SK-MEL-5 (cell line): ENCODE results near the gene CDCP1. TPM values are rescaled to one million over a fixed set of nuclear protein-coding genes. Genes with fewer than 3 reads are reported as not detected.
"Not testable (repeated sequence)": the region's sequence is repeated elsewhere in the genome, so short reads cannot be mapped to it uniquely, and the experiment has no call there.

Source experiments
- DNase-seq: peaks from one replicate; pipeline ENCODE4 v3.0.0-alpha.2; 2016; ENCODE audit warnings: low read depth, low spot score
- in situ Hi-C: cut with HindIII; loops from 2 replicates; pipeline ENCODE4 v1.10.0; 2016; ENCODE audit warnings: low sequenced_read_pairs, high pct_unique_total_duplicates, low pct_unique_long_range_greater_than_20kb
- total RNA-seq: library from RNA; depleted of rRNA; stranded (reverse); fragments of >200 nt; shearing (Covaris generic); gene quantifications from 2 replicates; pipeline ENCODE4 v1.2.3, GENCODE V29; 2014

The CDCP1 gene
- total RNA-seq, 1 experiment from 2014 or later, result not detected

DNA sequence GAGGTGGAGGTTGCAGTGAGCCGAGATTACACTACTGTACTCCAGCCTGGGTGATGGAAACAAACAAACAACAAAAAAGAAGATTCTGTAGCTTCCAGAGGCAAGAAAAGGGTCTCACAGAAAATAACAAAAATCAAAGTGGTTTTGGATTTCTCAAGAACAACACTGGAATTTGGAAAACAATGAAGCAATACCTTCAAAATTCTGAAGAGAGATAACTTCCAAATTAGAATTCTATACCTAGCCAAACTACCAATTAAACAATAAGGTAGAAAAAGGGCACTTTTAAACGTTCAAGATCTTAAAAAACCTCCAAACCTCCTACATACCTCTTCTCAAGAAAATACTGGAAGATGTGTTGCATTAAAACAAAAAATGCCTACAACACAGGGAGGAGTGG is 4.9 kb upstream of the CDCP1 start:
- DNase-seq, result no peak
- in situ Hi-C loops, result no loop called here

DNA sequence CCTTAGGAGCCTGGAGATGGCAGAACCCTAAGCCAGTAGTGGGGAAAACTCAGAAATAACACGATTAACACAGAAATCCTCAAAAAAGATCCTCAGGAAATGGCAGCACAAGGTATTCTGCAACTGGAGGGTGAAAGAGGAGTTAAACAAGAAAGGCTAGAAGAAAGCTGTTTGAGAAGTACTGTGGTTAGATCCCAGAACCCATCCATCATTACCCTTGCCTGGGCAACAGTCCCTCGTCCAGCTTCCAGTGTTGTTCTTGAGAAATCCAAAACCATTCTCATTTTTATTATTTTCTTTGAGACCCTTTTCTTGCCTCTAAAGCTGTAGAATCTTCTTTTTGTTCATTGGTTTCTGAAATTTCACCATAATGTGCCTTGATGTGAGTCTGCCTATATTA is 2.7 kb upstream of the CDCP1 start:
- DNase-seq, result no peak
- in situ Hi-C loops, result no loop called here

GRCh38 chr3:45145223-45145622 is 955 bp downstream of the CDCP1 start:
- in situ Hi-C loops, result no loop called here
- no peak for DNase-seq

- in situ Hi-C loops, result no loop called here
- DNase-seq, result no peak
Observed at GRCh38 chr3:45143673-45144671, 2.2 kb downstream of the CDCP1 start.

DNA sequence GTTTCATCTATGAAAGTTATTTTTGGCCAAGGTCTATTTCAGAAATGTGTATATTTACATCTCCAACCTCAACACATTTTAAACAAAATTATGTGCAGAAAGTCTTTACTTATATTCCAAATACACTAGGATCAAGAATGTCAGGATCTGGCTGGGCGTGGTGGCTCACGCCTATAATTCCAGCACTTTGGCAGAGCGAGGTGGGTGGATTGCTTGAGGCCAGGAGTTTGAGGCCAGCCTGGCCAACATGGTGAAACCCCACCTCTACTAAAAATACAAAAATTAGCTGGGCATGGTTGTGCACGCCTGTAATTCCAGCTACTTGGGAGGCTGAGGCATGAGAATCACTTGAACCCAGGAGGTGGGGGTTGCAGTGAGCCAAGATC is 5.4 kb downstream of the CDCP1 start:
- DNase-seq, in situ Hi-C loops: not testable (repeated sequence)

- no peak for DNase-seq
- in situ Hi-C loops, result no loop called here
Observed at GRCh38 chr3:45140141-45140769, 5.9 kb downstream of the CDCP1 start.

DNA sequence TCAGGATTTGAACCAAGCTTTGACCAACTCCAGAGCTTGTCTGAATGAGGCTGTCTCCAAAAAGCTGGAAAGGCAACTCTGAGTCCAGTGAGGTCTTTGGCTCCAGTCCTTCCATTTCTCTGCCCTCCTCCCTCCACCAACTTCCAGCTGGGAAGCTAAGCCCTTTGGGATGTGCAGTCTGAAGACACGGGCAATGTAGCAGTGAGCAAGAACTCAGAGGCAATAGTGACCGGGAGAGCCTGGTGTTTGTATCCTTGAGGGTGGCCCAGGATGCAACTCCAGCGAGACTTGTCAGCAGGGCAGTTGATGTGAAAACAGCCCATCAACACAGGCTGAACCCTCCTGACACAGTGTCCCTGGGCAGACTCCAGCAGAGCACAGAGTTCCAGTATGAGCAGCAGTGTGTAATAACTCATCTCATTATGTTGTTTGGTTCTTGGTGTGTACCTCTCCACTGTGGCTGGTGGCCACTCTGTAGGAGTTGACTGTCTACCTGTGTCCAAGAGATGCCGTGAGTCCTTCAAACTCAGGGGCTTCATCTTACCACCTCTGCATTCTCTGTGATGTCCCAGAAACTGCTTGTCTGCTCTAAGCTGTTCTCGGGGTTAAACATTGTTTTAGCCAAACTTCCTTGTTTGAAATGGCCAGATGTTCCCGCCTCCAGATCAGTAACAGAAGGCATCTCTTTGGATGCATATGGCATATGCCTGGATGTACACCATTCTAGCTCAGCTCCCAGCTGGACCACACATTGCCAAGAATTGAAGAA is 6.6 kb downstream of the CDCP1 start:
- in situ Hi-C loops, result no loop called here
- DNase-seq, result no peak

GRCh38 chr3:45137656-45138181 is 8.5 kb downstream of the CDCP1 start:
- DNase-seq, result no peak
- in situ Hi-C loops, result no loop called here

DNA sequence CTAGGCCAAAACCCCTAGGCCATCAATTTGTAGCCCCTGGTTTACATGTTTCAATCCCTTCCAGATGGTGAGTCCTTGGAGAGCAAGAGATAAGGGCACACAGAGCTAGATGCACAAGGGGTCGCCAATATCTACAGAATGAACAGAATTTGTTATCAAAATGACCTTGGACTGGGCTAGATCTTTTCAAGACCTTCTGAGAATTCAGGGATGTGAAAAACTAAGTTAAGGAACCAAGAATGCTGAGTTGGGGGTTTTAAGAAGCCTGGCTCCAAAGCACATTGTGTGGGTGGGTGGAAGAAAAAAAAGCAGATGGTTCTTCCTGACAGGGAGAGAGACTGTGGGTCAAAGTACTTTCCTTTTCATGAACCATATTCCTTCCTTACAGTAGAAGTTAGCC is 10.2 kb downstream of the CDCP1 start:
- in situ Hi-C loops, result no loop called here

DNA sequence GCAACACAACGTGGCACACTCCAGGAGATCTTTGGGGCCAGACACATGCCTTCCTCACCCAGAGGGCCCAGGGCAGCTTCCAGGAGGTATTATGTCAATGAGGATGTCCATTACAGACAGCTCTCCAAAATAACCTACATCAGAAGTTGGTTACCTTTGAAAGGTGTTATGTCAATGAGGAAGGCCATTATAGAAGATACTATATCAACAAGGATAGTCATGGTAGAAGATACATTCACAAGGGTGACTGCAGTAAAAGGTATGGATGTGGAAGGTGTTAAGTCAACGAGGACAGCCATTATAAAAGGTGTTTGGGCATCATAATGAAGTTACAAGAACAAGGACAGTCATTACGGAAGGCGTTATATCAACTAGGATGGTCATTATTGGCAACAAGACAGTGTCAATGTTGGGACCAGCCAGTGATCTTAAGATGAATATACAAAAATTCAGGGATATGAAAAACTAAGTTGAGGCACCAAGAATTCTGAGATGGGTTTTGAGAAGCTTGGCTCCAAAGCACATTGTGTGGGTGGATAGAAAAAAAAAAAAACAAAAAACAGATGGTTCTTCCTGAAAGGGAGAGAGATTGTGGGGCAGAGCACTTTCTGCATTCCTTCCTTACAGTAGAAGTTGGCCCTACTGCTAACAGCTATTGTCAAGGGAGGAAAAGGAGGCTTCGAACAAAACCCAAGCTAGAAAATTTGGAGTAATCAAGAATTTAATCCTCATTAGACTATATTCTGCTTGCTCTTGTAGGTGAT is 11.2 kb downstream of the CDCP1 start:
- in situ Hi-C loops, result no loop called here
- no peak for DNase-seq

More for the DNA sequence above, 10.2 kb downstream of the CDCP1 start:
- no peak for DNase-seq

GRCh38 chr3:45132568-45133211 is 13.5 kb downstream of the CDCP1 start:
- in situ Hi-C loops, result no loop called here
- DNase-seq, result no peak

DNA sequence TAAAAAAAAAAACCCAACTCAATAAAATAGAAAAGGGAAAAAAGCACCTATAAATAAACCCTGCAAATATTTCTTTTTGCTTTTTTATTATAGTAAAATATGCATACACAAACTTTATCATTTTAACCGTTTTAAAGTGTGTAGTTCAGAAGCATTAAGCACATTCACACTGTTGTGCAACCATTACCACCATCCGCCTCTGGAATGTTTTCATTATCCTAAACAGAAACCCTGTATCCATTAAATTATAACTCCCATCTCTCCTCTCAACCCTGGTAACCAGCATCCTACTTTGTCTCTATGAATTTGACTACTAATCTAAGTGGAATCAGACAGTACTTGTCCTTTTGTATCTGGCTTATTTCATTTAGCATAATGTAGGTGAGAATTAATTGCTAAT is 15.0 kb downstream of the CDCP1 start:
- in situ Hi-C loops, result no loop called here
- DNase-seq, result no peak

GRCh38 chr3:45130476-45130875 is 15.7 kb downstream of the CDCP1 start:
- in situ Hi-C loops, result no loop called here
- no peak for DNase-seq

DNA sequence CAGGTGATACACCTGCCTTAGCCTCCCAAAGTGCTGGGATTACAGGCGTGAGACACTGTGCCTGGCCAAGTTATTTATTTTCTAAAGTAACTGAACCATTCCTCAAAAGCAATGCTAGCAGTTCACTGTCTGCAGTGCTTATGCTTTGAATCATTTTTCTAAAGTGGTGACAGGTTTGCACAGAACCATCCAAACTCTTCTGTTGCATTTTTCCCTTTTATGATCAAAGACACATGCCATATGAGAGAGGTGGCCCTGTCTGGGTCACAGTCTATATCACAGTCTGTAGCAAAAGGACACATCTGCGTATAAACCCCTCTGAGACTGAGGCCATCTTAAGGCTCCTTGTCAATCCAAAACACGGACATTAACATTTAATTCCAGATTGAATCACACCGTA is 17.2 kb downstream of the CDCP1 start:
- in situ Hi-C loops, result no loop called here
- DNase-seq, result no peak

- no peak for DNase-seq
- in situ Hi-C loops, result no loop called here
Observed at GRCh38 chr3:45127130-45127822, 18.9 kb downstream of the CDCP1 start.

GRCh38 chr3:45126730-45127129 is 19.4 kb downstream of the CDCP1 start:
- in situ Hi-C loops, result no loop called here
- DNase-seq, result no peak
